T-helper 1 cell (primary cell): ENCODE results near the gene ENTPD6.
"Not testable (repeated sequence)": the region's sequence is repeated elsewhere in the genome, so short reads cannot be mapped to it uniquely, and the experiment has no call there.

Experiments used
- DNase-seq, 5 donors: peaks; one replicate each; pipeline ENCODE4 v3.0.0-alpha.2; 2012 to 2020

The ENTPD6 gene

DNA sequence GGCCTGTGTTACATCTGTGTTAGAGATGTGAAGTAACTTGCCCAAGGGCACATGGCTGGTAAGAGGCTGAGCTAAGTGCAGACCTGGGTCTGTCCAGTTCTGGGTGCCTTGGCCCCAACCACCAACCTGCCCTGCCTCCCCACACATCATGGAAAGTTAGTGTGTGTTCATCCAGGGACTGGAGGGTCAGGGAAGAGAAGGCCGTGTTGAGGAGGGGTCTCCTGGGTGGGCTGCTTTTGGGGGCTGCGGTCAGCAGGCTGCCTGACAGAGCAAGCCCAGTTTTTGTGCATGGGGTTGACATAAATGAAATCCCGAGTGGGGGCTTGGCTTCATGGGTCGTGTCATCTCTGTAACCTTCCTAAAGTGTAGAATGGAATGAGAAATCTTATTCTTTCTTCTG, 63.3 kb downstream of the ENTPD6 start:
- DNase-seq = no peak

DNA sequence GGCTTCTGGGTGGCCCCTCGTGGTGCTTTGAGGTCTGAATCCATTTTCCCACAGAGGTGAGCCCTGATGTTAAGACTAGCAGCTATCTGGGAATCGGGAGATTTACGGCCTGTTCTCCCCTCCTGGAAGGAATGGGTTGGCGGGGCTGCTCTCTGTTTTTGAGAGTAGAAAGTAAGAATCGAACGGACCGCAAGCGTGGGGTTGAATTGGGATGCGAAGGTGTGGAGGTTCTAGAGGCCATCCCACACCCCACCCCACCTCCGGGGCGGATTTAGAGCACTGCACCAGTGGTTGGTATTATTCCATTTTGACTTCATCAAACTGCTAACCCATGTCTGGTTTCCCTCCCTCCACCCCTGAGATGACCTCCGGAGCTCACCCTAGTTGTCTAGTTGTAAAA, 63.8 kb downstream of the ENTPD6 start:
- no peak for DNase-seq

DNA sequence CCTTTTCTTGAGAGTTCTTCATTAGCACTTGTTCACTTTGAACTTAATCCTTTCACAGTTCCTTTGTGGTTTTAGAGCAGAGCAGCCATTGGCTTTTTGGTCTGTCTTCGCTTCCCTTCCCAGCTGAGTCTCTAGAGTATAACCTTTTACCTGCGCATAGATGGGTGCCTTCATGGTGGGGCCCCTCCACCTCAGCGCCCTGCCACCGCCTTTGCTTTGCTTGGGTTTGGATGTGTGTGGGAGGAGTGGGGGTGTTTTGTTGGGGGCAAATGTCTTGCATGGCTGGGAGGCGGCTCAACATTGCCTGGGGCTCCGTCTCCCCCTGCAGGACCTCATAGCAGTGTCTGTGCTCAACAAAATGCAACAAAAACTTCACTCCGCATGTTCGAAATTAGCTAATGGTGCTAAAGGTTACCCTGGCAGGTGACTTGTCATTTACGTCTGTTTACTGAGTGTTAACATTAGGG, 64.3 kb downstream of the ENTPD6 start:
- DNase-seq = no peak

DNA sequence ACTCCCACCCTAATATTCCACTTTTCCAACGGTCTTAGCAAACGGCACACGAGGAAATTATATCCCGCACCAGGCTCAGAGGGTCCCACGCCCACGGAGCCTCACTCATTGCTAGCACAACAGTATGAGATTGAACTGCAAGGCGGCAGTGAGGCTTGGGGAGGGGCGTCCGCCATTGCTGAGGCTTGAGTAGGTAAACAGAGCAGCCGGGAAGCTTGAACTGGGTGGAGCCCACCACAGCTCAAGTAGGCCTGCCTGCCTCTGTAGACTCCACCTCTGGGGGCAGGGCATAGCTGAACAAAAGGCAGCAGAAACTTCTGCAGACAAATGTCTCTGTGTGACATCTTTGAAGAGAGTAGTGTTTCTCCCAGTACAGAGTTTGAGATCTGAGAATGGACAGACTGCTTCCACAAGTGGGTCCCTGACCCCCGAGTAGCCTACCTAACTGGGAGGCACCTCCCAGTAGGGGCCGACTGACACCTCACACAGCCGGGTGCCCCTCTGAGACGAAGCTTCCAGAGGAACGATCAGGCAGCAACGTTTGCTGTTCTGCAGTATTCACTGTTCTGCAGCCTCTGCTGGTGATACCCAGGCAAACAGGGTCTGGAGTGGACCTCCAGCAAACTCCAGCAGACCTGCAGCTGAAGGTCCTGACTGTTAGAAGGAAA, 65.4 kb downstream of the ENTPD6 start:
- not testable (repeated sequence) for DNase-seq

DNA sequence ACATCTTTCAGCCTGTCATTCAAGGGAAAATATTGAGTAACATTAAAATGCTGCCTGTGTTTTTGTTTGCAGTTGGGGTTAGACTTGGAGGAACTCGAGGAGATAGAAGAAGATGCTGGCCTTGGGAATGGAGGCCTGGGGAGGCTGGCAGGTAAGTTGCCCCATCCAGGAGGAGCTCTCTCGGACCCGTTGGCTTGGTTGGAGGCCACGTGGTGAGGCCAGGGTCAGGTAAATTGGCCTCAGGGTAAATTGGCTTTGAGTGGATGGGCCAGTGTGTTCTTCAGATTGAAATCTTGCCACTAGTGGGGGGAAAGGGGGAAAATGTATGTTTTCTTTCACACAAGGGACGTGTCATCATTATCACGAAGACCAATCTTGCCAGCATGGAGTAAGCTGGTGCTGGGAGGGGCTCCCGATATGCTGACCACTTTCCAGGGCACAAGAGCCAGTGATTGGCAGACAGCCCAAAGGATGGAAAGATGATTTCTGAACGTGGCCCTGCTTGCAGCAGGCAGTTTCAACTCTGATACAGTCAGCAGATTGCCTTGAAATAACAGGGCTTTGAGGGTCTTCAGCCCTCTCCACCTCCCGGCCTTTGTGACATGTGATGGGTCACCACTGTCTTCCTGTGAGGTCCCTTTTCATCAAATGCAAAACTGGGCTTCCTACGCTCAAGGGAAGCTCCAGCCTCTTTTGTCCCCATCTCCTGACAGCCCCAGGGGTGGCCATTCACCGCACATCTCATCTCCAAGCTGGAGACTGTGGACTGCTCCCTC, 73.7 kb downstream of the ENTPD6 start:
- no peak for DNase-seq

DNA sequence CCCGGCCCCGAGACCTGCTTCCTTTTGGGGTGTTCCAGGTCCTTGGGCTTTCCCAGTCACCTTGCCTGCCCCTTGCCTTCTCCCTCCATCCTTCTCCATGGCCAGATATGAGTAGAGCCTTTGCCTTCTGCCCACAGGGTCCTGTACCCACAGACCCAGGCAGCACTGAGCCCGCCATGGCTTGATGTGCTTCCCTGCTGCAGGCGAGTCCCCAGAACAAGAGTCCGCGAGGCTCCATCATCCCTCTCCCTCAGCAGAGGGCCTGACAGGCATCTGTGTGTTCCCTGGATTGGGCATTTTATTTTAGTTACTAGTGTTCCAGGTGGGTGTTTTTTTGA, 74.3 kb downstream of the ENTPD6 start:
- DNase-seq = no peak

DNA sequence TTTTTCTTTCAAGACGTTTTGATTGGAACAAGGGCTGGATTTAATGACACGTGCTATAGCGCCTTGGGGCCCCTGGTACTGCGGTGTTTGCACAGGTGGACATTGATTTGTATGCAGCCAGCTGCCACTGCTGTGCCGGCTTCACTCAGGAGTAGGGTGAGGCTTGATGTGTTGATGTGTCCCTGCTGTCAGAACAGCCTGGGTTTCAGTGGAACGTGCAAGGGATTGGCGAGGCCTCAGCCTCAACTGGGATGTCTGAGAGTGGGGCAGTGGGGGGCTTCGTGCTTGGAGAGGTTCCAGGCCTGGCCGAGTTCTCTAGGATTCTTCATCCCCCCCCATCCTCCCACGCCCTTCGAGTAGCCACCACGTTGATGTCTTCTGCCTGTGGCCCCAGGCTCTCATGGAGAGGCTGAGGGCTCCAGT, 75.3 kb downstream of the ENTPD6 start:
- DNase-seq = no peak

DNA sequence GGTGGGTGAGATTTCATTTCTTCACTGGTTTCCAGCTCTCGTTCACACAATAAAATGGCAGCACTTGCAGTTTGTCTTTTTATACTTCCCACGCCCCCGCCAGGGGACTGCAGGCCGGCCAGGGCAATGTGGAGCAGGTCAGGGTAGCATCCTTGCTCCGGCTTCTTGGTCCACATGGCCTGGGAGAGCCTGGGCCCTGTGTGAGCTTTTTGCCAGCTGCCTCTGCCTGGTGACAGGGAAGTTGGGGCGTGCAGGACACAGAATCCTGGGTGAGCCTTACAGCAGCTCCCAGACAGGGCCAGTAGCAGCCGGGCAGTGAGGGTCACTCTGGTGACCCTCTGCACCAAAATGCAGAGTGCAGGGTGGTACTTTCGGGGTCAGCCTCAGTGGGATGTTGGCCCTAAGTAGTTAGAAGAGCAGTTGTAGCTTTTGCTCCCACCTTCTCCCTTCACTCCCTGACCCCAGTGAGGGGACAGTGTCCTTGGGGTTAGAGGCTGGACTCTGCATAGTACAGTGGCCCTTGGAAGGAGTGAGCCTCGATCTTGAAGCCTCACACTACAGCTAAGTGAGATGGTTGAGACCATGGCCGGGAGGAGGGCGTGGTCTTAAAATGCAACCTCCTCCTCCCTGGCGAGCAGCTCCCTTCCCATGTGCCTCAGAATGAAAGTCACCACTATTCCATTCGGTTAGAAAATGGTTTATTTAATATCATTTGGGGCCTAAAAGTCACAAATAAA, 76.1 kb downstream of the ENTPD6 start:
- no peak for DNase-seq

DNA sequence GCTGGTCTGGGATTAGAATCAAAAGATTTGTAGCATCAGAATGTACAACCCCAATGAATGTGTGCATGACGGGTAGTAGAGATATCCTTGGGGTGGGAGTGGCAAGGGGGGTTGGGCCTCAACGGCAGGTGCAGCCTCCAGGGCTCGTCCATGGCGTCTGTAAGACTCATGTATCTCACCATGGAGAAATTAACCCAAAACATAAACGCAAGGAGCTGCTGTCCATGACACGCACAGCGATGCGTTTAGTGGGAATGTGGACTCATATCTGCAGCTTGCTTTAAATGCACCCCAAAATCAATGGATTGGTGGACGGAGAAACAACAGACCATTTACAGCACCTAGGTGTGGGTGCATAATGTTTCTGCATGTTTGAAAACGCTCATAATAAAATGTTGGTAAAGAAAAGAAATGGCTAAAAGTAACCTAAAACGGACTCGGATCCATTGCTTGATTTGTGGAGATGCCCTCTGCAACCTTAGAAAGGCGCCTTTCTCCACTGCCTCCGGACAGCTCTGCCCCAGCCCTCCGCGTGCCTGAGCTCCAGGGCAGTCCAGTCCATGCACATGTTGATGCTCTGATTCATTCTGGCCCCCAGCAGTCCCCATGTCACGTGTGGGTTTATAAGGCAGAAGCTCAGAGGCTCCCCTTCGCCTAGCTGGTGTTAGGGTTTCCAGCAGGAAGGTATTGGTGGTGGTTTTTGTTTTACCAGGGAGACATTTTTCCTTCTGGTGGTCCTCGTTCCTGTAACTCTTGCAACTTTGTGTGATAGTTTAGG, 76.9 kb downstream of the ENTPD6 start:
- DNase-seq = no peak

DNA sequence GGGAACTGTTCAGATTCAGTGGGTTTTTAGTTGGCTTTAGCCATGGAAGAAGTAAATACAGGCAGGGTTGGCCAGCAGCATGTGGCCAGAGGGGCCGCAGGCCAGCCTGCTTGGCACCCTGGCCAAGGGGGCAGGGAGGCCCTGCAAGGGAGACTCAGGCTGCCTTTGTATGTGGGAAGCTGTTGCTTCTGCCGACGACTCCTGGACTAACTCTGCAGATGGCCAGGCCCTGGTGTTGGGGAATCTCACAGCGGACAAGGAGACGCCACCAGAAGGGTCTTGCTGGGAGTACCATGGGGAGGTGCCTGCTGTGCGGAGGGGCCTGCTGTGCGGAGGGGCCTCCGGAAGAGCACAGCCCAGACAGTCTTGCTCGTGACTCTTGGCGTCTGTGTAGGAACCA, 77.5 kb downstream of the ENTPD6 start:
- no peak for DNase-seq

DNA sequence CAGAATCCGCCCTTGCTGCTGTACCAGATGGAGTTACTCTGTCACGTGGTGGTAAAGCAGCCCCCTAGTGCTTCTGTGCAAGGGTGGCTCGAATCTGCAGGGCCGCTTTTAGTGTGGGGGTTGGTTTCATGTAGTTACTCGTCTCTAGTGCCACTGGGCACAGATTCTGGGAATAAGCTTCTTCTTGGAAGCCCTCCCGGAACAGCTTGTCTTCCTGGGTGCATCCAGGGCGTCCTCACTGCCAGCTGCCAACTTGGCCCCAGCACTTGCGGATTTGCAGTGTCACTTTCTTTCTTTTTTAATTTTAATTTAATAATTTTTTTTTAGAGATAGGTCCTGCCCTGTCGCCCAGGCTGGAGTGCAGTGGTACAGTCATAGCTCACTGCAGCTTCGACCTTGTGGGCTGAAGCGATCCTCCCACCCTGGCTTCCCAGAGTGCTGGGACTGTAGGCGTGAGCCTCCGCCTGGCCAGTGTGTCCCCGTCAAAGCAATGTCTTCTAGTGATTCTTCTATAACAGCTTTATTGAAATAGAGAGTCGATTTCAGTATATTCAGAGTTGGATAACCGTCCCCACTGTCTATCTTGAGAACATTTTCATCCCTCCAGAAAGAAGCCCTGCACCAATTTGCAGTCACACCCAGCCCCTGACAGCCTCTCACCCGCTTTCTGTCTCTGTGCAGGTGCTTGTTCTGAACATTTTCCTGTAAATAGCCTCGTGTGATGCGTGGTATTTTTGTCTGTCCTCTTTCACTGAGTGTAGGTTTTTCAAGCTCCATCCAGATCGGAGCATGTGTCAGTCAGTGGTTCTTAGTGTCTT, 78.2 kb downstream of the ENTPD6 start:
- DNase-seq = no peak

DNA sequence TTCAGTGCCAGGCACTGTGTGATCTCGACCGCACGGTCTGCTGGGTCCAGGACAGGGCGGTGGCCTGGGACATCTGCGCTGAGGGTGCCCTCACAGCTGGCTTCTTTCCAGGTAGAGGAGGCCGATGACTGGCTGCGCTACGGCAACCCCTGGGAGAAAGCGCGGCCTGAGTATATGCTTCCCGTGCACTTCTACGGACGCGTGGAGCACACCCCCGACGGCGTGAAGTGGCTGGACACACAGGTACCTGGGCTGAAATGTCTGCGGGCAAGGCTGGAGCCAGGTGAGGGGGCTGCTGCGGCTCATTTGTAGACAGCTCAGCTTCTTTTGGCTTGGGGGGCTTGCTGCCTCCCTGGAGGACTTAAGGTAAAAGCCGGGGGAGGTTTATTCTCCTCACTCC, 79.0 kb downstream of the ENTPD6 start:
- no peak for DNase-seq

DNA sequence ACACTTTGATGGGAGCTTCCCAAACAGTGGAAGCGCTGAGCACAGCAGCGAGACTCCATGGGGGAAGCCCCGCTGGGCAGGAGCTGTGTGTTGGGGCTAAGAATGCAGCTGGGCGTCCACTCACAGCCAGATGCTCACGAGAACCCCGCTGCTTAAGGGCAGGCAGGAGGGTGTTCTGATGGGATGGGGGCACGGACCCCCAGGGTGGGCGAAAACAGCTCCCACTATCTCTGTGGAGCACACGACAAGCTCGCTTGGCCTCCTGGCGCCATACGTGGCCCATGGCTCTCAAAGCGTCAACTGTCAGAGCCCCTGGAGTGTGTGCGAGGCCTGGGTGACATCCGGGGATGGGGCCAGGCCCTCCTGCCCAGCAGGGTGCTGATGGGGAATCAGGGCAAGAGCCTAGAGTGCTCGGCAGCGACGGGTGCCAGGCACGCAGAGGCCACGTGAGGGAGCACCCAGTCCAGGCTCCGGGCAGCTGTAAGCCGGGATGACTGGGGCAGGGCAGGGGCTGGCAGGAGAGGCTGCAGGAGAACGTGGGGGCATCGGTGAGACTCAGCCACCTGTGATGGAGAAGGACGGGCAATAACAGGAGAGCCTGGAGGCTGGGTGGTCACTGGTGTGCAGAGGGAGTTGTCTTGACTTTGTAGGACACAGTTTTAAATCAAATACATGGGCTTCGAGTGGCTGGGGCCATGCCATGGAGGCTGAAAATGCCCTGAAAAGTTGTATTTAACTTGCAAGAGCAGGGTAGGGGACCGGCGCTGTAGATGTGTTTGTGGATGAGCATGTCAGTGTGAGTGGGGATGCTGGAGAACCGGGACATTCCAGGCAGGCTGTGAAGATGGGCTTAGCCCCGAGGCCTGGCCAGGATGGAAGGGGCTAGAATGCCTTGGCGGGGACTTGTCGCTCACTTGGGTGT, 79.6 kb downstream of the ENTPD6 start:
- no peak for DNase-seq

DNA sequence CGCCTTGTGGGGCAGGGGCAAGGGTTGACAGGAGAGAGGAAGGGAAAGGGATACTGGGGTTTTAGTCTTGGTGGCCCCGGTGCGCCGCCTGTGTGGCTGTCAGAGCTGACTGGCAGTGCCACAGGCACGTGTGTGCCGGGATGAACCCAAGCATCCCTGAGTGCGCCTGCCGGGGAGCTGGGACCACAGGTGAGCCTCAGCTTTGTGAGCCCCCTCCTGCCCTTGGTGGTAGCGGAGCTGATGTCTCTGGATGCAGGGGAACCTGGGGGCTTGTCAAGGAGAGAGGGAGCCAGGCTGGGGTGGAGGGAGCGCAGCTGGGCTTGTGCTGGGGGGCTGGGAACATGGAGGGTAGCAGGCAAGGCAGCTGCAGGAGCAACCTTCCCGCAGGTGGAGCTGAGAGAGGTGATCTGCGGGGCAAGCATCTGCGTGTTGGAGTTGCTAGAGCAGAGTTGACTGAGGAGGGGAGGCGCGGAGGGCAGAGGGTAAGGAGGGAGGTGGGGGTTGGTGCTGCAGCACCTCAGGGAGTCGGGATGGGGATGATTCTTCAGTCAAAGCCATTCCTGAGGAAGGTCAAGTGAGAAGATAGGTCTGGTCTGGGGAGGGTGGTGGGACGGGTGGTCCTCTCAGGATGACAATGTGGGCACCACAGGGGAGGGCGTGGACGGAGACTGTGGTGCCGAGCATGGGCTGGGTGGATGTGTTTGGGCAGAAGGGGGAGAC, 80.5 kb downstream of the ENTPD6 start:
- DNase-seq = no peak
